HG03460 (cell line): ENCODE measurements around the gene RSPH10B2.
"Not testable (repeated sequence)": the region's sequence is repeated elsewhere in the genome, so short reads cannot be mapped to it uniquely, and the experiment has no call there.

ENCODE experiments used
- ATAC-seq: cut with Tn5 transposase; IDR thresholded peaks from one replicate; pipeline ENCODE4 v1.9.1; 2021; ENCODE audit not compliant: unreplicated experiment

RSPH10B2 gene

GRCh38 chr7:6781581-6781980 is 27.7 kb downstream of the RSPH10B2 start:
- ATAC-seq, result not testable (repeated sequence)

- ATAC-seq, result not testable (repeated sequence)
These were observed 35.5 kb downstream of the RSPH10B2 start for GRCh38 chr7:6789353-6789752.

GRCh38 chr7:6792113-6792872 is 38.4 kb downstream of the RSPH10B2 start:
- not testable (repeated sequence) for ATAC-seq

GRCh38 chr7:6794276-6794675 is 40.4 kb downstream of the RSPH10B2 start:
- not testable (repeated sequence) for ATAC-seq

- not testable (repeated sequence) for ATAC-seq
These were observed 43.3 kb downstream of the RSPH10B2 start for GRCh38 chr7:6797218-6797617.

GRCh38 chr7:6798047-6798446 is 44.1 kb downstream of the RSPH10B2 start:
- not testable (repeated sequence) for ATAC-seq

GRCh38 chr7:6799887-6800286 is 46.0 kb downstream of the RSPH10B2 start:
- ATAC-seq, result not testable (repeated sequence)

- not testable (repeated sequence) for ATAC-seq
These were observed 46.4 kb downstream of the RSPH10B2 start for GRCh38 chr7:6800331-6800730.

GRCh38 chr7:6807393-6807918 is 53.6 kb downstream of the RSPH10B2 start:
- not testable (repeated sequence) for ATAC-seq

- not testable (repeated sequence) for ATAC-seq
These were observed 54.1 kb downstream of the RSPH10B2 start for GRCh38 chr7:6807959-6808358.

- ATAC-seq, result not testable (repeated sequence)
These were observed 59.1 kb downstream of the RSPH10B2 start for GRCh38 chr7:6813011-6813410.

GRCh38 chr7:6815470-6815869 is 61.6 kb downstream of the RSPH10B2 start:
- ATAC-seq, result not testable (repeated sequence)

- not testable (repeated sequence) for ATAC-seq
These were observed 67.7 kb downstream of the RSPH10B2 start for GRCh38 chr7:6821622-6822021.

GRCh38 chr7:6825236-6826125 is 71.6 kb downstream of the RSPH10B2 start:
- peak; percentile 34 for ATAC-seq

- peak; percentile 98 for ATAC-seq
These were observed 72.2 kb downstream of the RSPH10B2 start, which contains the start of gene CCZ1B for GRCh38 chr7:6826151-6826550. Gene CCZ1B (minus strand): TSS chr7:6826275. CDS start chr7:6826197, 78 bp downstream.

- ATAC-seq, result not testable (repeated sequence)
These were observed 73.3 kb downstream of the RSPH10B2 start for GRCh38 chr7:6827180-6827579.

GRCh38 chr7:6829616-6830015 is 75.7 kb downstream of the RSPH10B2 start:
- ATAC-seq, result not testable (repeated sequence)

GRCh38 chr7:6830026-6830425 is 76.1 kb downstream of the RSPH10B2 start:
- ATAC-seq, result not testable (repeated sequence)

- ATAC-seq, result no peak
These were observed 77.3 kb downstream of the RSPH10B2 start for GRCh38 chr7:6831018-6831725.

- ATAC-seq, result no peak
These were observed 79.7 kb downstream of the RSPH10B2 start for GRCh38 chr7:6833636-6834035.

GRCh38 chr7:6835521-6835920 is 81.6 kb downstream of the RSPH10B2 start:
- not testable (repeated sequence) for ATAC-seq
